T-helper 2 cell treated with Interferon-gamma antibody and Interleukin-4, amounts not matched to agents 100 ng/mL and 5 ng/mL, for 36 hours (primary cell): ENCODE data around the gene COPE. TPM values are rescaled to one million over a fixed set of nuclear protein-coding genes. Genes with fewer than 3 reads are reported as not detected.

ENCODE experiments used
- intact Hi-C: fragments of 100-400 bp; cut with micrococcal nuclease; formaldehyde crosslinking; loops from one replicate; pipeline ENCODE4 v1.15.1; 2023
- total RNA-seq: library from RNA; stranded (reverse); gene quantifications from 2 replicates; pipeline ENCODE4 v1.2.3, GENCODE V29; 2022

COPE gene
- total RNA-seq, 1 donor from 2014 or later: 262 TPM

- intact Hi-C loops: no loop called here
Observed at GRCh38 chr19:18895038-18895823, 24.0 kb downstream of the COPE start.

DNA sequence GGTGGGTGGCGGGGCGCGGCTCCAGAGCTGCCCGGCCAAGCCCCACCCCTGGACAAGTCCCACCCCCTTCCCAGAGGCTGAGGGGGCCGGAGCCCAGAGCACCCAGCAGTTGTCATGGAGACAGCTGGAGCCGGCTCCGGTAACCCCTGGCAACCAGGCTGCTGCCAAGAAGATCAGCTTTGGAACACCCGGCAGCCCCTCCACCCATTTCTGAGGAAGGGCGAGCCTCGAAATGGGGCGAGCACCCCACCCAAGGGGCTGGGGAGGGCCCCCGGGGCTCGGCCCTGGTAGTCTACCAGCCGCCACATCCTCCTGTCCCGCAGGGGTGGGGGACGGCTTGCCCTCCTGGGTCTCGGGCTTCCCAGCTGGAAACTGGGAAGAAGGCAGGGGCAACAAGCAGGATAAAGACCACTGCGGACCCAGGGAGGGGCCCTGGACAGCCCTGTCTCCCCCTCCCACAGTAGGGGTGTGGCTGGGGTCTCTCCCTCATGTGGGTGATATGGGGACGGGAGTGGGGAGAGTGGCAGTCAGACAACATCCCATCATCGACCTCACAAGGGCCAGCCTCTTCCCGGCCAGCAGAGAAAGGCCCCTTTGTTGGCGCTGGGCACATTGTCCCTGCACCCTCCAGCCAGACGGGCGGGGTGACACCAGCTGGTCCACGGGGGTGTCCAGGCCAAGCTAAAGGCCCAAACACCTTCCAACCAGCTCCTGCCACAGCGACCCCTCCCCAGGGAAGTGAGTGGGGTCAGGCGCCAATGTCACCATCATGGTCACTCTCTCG is 24.7 kb downstream of the COPE start:
- intact Hi-C loops: no loop called here

DNA sequence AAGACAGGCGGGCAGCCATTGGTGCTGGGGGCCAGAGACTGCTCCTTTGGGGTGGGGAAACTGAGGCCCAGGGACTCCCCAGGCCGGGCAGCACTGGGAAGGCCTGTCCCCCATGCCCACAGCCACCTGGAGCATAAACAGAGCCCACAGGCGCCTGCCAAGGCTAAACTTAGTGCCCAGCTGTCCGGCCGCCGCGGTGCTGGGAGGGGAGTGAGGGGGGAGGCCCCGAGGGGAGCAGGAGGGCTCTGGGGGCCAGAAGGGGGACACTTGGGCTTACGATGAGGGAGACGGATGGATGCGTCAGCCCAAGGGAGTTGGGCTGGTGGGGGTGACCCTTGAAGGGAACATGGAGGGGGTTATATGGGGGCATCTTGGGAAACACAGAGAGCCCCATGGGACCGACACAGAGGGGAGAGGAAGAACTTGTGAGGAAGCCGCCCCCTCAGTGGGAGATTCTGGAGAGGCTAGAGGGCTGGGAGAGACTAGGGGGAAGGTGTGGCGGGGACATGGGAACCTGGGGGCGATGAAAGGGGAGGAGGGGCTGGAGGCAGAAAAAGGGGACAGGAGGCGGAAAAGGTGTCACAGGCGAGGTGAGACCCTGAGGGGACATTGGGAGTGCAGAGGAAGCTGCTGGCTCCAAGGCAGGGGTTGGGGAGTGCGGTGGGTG is 25.5 kb downstream of the COPE start:
- intact Hi-C loops: no loop called here

- intact Hi-C loops: no loop called here
Observed at GRCh38 chr19:18889949-18890745, 29.0 kb downstream of the COPE start.

DNA sequence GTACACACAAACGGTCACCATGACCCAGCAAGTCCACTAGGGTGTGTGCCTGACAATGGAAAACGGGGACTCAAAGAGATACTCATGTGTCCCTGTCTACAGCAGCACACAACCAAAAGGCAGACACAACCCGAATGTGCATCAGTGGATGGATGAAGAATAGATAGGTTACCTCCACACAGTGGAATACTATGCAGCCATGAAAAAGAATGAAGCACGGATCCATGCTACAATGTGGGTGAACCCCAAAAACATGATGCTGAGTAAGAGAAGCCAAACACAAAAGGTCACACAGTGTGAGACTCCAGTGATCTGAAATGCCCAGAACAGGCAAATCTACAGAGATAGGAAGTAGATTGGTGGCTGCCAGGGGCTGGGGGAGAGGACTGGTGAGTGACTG is 32.2 kb downstream of the COPE start:
- intact Hi-C loops: no loop called here

GRCh38 chr19:18883526-18884304 is 35.5 kb downstream of the COPE start:
- intact Hi-C loops: no loop called here

DNA sequence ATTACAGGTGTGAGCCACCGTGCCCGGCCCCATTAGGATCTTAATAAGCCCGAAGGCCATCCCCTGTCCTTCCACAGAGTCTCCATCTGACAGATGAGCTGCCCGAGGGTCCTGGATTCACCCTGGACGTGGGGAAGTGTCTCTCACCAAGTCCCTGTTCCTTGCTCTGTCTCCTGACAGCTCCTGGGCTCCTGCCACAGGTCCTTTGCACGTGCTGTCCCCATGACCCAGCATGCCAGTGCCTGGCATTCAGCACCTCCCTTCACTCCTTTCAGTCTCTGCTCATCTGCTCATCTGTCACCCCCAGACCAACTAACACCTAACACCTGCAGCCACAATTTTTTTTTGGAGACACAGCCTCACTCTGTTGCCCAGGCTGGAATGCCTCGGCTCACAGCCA is 37.7 kb downstream of the COPE start:
- intact Hi-C loops: no loop called here

- intact Hi-C loops: no loop called here
Observed at GRCh38 chr19:18879579-18880373, 39.4 kb downstream of the COPE start.

DNA sequence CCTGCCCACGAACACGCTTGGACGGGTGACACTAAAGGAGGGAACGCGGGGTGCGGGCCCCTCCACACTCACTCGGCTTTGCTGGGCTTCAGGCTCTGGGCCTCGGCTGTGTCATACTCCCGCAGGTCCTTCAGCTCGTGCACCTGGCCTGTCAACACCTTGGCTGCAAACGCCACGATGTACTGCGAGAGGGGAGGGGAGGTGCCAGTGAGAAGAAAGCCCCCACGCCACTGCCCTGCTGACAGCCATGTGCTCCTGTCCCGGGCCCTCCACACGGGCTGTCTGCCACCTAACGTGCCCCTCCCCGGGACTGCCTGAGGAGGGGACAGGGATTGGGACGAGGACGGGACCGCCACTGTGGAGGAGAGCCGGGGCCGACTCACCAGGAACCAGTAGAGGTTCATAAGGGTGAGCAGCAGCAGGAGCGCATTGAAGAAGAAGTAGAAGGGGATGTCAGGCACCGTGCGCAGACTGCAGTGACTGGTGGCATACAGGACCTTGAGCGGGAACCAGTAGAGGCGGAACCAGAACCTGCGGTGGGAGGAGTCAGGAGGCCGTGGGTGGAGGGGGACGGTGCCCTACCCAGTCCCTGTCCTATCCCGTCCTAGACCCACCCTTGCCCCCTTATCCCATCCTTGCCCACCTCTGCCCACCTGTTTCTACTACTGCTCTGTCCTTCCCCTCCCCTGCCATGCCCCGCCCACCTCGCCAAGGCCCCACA is 40.2 kb downstream of the COPE start:
- intact Hi-C loops: no loop called here

DNA sequence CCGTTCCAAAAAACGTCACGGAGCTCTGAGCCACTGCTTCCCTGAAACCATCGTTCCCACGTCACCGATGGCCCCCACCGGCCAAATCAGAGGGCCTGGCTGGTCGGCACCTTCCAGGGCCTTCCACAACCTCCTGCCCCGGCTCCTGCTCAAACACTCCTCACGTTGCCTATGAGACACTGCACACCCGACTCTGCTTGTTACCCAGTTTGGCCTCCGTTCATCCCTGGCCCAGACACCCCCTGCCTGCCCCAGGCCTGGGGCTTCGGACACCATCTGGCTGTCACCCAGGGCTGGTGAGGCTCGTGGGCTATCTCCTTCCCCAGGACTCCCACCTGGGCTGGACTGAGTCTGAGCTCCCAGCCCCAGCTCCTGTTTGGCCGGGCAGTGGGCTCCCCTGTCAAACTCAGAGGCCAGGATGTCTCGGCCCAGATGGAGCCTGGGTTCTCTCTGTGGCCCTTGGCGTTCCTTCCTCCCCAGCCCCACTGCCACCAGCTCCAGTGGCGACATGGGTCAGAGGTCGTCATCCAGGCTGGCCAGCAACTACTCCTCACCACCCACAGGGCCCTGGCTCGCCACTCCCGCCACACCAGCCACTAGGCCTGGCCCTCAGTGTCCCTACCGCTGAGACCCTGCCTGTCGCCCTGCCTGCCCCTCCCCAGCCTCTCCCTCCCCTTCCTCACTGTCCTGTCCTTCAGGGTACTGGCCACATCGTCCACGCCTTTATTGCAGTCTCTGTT is 41.0 kb downstream of the COPE start:
- intact Hi-C loops: no loop called here

DNA sequence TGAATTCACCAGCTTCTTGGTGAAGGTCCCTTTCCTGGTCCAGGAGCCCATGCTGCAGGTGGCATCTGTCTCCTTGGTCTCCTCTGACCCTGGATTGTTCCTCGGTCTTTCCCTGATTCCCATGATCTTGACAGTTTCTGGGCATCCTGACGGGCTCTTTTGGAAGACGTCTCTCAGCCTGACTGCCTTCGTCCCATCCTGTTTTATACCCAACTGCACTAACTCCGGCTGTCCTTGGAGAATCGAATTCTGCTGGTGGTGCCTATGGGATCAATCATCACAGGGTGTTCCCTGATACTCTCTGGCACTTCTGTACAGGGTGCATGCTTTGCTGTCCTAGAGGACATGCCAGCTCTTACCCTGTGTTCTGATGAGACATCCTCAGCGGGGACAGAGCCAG is 42.3 kb downstream of the COPE start:
- intact Hi-C loops: no loop called here

DNA sequence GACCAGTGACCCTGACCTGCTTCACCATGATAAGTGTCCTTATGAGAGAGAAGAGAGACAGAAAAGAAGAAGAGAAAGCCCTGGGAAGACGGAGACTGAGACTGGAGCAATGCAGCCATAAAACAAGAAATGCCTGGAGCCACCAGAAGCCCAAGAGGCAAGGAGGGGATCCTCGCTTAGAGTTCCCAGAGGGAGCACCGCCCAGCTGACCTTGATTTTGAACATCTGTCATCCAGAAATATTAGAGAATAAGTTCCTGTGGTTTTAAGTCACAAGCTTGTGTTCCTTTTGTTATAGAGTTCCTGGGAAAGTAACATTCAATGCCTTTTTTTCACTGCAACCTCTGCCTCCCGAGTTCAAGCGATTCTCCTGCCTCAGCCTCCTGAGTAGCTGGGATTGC is 43.5 kb downstream of the COPE start:
- intact Hi-C loops: no loop called here

GRCh38 chr19:18871543-18871942 is 47.6 kb downstream of the COPE start:
- intact Hi-C loops: no loop called here

GRCh38 chr19:18870531-18871172 is 48.5 kb downstream of the COPE start:
- intact Hi-C loops: no loop called here

DNA sequence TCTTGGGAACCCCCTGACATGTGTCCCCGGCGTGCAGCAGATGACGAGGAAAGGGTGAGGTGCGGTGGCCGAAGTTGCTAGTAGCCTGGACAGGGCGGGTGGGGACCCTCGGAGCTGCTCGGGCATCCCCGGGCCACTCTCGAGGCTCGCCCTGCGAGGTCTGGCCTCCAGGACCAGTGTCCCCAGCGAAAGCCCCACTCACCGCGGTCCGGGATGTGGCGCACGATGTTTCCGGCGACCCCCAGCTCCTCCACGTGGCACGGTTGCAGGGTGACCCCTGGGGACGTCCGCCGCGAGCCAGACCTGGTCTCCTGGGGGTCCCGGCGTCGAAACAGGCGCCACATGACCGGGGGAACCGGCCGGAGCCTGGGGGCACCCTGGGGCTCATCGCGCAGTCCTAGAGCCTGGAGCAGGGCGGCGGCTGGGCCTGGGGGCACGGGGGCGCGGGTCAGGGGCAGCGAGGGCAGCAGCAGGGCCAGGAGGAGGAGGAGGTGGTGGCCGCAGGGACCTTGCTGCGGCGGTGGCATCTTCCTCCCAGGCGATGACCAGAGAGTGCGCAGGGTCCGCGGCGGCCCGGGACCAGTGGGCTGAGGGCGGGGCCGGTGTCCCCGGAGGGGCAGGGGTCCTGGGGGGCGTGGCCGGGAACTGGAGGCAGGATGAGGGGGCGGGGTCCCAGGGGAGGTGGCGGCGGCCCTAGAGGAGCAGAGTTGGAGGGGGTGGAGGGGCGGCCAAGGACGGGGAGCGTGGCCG is 49.2 kb downstream of the COPE start:
- intact Hi-C loops: no loop called here

DNA sequence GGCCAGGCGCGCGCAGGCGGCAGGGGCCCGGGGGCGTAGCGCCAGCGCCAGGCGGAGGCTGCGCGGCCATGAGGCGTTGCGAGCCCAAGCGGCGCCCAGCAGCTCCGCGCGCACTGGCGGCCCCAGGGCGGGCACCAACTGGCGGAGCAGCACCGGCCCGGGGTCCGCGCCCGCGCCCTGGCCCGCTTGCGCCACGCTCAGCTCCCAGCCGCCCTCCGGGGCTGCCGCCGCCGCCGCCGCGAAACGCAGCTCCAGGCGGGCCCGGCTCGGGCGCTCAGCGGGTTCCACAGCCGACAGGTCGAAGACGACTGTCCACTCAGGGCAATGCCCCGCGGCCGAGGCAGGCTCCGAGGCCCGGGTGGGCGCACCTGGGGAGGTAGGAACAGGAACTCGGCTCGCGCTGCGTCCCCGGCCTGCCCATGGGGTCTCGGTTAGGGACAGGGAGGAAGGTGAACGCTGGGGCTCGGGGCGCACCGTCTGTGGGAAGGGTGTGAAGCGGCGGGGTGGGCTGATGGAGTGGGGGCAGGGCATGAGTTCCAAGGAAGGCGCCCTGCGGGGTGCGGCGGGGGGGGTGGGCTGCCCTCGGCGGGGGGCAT is 50.1 kb downstream of the COPE start:
- intact Hi-C loops: no loop called here
